ENCODE data around the gene MAN1C1. TPM values are rescaled to one million over a fixed set of nuclear protein-coding genes. Genes with fewer than 3 reads are reported as not detected.

Gene MAN1C1
- total and polyA plus RNA-seq, 2 donors (not counting 3 experiments of a cell fraction or from before 2014, with no cell fraction given), result 1.5 to 4.0 TPM

DNA sequence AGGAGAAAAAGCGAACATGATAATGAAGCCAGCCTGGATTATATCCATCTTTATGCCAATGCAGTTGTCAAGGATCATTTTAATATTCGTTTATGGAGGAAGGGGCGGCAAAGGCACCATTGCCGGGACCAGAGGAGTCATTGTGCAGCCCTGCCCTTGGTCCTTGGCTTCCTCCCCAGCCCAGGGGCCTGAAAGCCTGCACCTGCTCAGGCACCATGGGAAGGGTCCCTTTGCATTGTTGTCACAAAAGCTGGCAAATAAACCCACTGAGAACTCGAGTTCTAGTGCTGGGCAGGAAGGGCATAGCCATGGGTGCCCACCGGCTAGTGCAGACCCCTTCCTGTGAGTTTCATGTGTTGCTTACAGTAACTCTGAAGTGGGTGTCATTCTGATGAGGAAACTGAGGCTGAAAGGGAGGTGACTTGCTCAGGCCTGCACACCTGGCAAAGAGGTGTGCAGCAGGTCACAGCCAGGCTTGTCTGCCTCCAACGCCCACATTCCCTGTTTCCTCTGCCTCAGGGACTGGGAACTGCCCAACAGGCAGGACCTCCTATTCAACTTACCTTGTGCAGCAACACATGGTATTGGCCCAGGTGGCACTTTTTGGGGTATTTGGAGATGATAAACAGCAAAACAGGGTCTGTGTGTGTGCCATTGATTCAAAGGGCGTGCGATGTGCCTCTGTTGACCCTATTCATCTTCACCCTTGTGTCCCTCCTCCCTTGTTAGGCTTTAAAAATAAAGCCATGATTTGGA is 84.6 kb downstream of the MAN1C1 start:
- dilution Hi-C loops (cut with MboI; ENCODE audit: extremely low pct_ligation_motif_present, low sequenced_read_pairs) (no loop called here), intact Hi-C loops (cut with micrococcal nuclease) (no loop called here)
- BruUV-seq (replicated peaks), result no TSS peak

DNA sequence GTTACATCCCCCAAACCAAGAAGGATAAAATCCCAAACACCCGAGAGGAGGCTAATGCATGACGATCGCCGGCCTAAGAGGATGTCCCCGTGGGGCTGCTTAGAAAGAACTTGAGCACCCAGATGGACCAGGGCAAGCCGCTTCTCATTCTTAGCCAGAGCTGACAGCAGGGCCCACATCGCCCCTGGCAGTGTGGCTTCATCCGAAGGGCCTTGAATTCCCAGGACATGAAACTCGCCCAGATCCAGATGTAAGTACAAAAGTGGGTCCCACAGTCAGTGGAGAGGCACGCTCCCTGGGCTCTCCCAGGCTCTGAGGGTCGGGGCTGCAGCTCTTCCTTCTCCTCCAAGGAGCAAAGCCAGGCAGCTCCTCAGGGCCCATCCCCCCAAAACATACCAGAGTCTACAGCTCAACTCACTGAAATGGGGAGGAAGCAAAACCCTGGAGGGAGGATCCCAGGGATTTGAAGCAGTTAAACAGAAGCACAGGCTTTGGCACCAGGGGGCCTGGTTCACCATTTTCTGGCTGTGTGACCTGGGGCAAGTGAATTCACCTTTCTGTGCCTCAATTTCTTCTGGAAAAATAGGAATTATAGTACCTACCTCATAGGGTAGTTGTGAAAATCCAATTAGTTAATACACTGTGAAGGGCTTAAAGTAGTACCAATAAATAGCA is 85.6 kb downstream of the MAN1C1 start:
- Histone ChIP-seq H2AFZ (ENCODE audit: low read depth, low read length) (no peak overlapping the region), H3K27ac (ENCODE audit: insufficient read depth, low read depth, low read length) (no peak overlapping the region)
- POLR2A ChIA-PET, result no interaction called here

More for the DNA sequence above, 84.6 kb downstream of the MAN1C1 start:
- POLR2A ChIA-PET, result no interaction called here
- no peak overlapping the region for H3K4me3 ChIP-seq (replicated peaks in 1 of 3; ENCODE audit: insufficient read depth in 1 of 3, low read depth in 1 of 3, low read length in 3 of 3)
- no peaks in the 10 kb centered on the region for H3K79me2 ChIP-seq (ENCODE audit: control insufficient read depth, insufficient read depth, low read length)
- H3K27ac ChIP-seq (ENCODE audit: insufficient read depth, low read depth, low read length), result no peak overlapping the region
- H4K20me1 ChIP-seq (replicated peaks; ENCODE audit: control insufficient read depth, extremely low read depth, insufficient read depth, low read length), result no peaks in the 10 kb centered on the region
- no peak overlapping the region for H2AFZ ChIP-seq (ENCODE audit: low read depth, low read length)
- DNase-seq (ENCODE audit: low read depth, low spot score), result no peak
- no peak overlapping the region for H3K9ac ChIP-seq (replicated peaks; ENCODE audit: extremely low read depth, insufficient read depth, low read length)
- no peak for TF ChIP-seq MYC (IDR thresholded peaks at IDR 0.05; ENCODE audit: low read depth, low read length)
- peaks cover 4 to 17% of the 10 kb centered on the region in 2 experiments for H3K27me3 ChIP-seq (ENCODE audit: control insufficient read depth in 2 of 2, insufficient read depth in 2 of 2, low read length in 2 of 2)
- no peak overlapping the region for H3K4me2 ChIP-seq (ENCODE audit: insufficient read depth, low read length)
- H3K36me3 ChIP-seq (ENCODE audit: control insufficient read depth in 2 of 2, extremely low read depth in 1 of 2, insufficient read depth in 2 of 2, low read length in 2 of 2), result no peaks in the 10 kb centered on the region
- H3K9me3 ChIP-seq (replicated peaks; ENCODE audit: control insufficient read depth, insufficient read depth, low read length), result no peaks in the 10 kb centered on the region
- no peaks in the 10 kb centered on the region for H3K9me1 ChIP-seq (replicated peaks; ENCODE audit: control insufficient read depth, extremely low read depth, insufficient read depth, low read length)
- no peaks in the 10 kb centered on the region for H3K4me1 ChIP-seq (ENCODE audit: control insufficient read depth, extremely low read depth, insufficient read depth, low read length)
- CTCF ChIA-PET, result no interaction called here
- FAIRE-seq, result no peak

More for the DNA sequence above, 85.6 kb downstream of the MAN1C1 start:
- DNase-seq (ENCODE audit: low read depth, low spot score) (no peak), FAIRE-seq (no peak)
- H3K4me3 ChIP-seq (replicated peaks in 1 of 3; ENCODE audit: insufficient read depth in 1 of 3, low read depth in 1 of 3, low read length in 3 of 3), result no peak overlapping the region
- intact Hi-C loops (cut with micrococcal nuclease) (no loop called here), dilution Hi-C loops (cut with MboI; ENCODE audit: extremely low pct_ligation_motif_present, low sequenced_read_pairs) (no loop called here)
- BruUV-seq (replicated peaks), result no TSS peak
- H4K20me1 ChIP-seq (replicated peaks; ENCODE audit: control insufficient read depth, extremely low read depth, insufficient read depth, low read length), result no peaks in the 10 kb centered on the region
- no peaks in the 10 kb centered on the region for H3K4me1 ChIP-seq (ENCODE audit: control insufficient read depth, extremely low read depth, insufficient read depth, low read length)
- H3K36me3 ChIP-seq (ENCODE audit: control insufficient read depth in 2 of 2, extremely low read depth in 1 of 2, insufficient read depth in 2 of 2, low read length in 2 of 2), result no peaks in the 10 kb centered on the region
- no peak overlapping the region for H3K4me2 ChIP-seq (ENCODE audit: insufficient read depth, low read length)
- H3K9me1 ChIP-seq (replicated peaks; ENCODE audit: control insufficient read depth, extremely low read depth, insufficient read depth, low read length), result no peaks in the 10 kb centered on the region
- TF ChIP-seq MYC (IDR thresholded peaks at IDR 0.05; ENCODE audit: low read depth, low read length) (no peak), POLR2AphosphoS5 (IDR thresholded peaks at IDR 0.05; ENCODE audit: insufficient read depth, low read depth, low read length) (no peak), JUN (IDR thresholded peaks at IDR 0.05; ENCODE audit: borderline replicate concordance, insufficient read depth, insufficient read length, low read depth) (no peak), GATA2 (IDR thresholded peaks at IDR 0.05; ENCODE audit: insufficient read depth, insufficient read length, low read depth, low read length) (no peak), FOS (IDR thresholded peaks at IDR 0.05; ENCODE audit: borderline replicate concordance, insufficient read depth, low read length) (no peak), POLR2A (IDR thresholded peaks at IDR 0.05; ENCODE audit: low read depth, low read length) (no peak)
- TF ChIP-seq, protein P1, sequence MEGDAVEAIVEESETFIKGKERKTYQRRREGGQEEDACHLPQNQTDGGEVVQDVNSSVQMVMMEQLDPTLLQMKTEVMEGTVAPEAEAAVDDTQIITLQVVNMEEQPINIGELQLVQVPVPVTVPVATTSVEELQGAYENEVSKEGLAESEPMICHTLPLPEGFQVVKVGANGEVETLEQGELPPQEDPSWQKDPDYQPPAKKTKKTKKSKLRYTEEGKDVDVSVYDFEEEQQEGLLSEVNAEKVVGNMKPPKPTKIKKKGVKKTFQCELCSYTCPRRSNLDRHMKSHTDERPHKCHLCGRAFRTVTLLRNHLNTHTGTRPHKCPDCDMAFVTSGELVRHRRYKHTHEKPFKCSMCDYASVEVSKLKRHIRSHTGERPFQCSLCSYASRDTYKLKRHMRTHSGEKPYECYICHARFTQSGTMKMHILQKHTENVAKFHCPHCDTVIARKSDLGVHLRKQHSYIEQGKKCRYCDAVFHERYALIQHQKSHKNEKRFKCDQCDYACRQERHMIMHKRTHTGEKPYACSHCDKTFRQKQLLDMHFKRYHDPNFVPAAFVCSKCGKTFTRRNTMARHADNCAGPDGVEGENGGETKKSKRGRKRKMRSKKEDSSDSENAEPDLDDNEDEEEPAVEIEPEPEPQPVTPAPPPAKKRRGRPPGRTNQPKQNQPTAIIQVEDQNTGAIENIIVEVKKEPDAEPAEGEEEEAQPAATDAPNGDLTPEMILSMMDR (IDR thresholded peaks at IDR 0.05; ENCODE audit: extremely low read depth in 1 of 2, insufficient read depth in 1 of 2, low read depth in 1 of 2, low read length in 2 of 2), result no peak
- H3K9me3 ChIP-seq (replicated peaks; ENCODE audit: control insufficient read depth, insufficient read depth, low read length), result no peaks in the 10 kb centered on the region
- no peak overlapping the region for H3K9ac ChIP-seq (replicated peaks; ENCODE audit: extremely low read depth, insufficient read depth, low read length)
- peaks cover 4 to 17% of the 10 kb centered on the region in 2 experiments for H3K27me3 ChIP-seq (ENCODE audit: control insufficient read depth in 2 of 2, insufficient read depth in 2 of 2, low read length in 2 of 2)
- CTCF ChIA-PET, result no interaction called here
- H3K79me2 ChIP-seq (ENCODE audit: control insufficient read depth, insufficient read depth, low read length), result no peaks in the 10 kb centered on the region

All from endothelial cell of umbilical vein (primary cell).